Occipital lobe (tissue), 2 donors: ENCODE data around the gene GET4. TPM values are rescaled to one million over a fixed set of nuclear protein-coding genes. Genes with fewer than 3 reads are reported as not detected.
"Not testable (repeated sequence)": the region's sequence is repeated elsewhere in the genome, so short reads cannot be mapped to it uniquely, and the experiment has no call there.

ENCODE experiments used
- DNase-seq: peaks from one replicate; lab custom pipeline; 2025; lab: John Stamatoyannopoulos, UW
- total RNA-seq: library from RNA; depleted of rRNA; stranded (reverse); fragments of >200 nt; gene quantifications from one replicate; pipeline ENCODE4 v1.2.3, GENCODE V29; 2014

Gene GET4
- total RNA-seq, 1 donor from 2014 or later: 16.2 TPM

DNA sequence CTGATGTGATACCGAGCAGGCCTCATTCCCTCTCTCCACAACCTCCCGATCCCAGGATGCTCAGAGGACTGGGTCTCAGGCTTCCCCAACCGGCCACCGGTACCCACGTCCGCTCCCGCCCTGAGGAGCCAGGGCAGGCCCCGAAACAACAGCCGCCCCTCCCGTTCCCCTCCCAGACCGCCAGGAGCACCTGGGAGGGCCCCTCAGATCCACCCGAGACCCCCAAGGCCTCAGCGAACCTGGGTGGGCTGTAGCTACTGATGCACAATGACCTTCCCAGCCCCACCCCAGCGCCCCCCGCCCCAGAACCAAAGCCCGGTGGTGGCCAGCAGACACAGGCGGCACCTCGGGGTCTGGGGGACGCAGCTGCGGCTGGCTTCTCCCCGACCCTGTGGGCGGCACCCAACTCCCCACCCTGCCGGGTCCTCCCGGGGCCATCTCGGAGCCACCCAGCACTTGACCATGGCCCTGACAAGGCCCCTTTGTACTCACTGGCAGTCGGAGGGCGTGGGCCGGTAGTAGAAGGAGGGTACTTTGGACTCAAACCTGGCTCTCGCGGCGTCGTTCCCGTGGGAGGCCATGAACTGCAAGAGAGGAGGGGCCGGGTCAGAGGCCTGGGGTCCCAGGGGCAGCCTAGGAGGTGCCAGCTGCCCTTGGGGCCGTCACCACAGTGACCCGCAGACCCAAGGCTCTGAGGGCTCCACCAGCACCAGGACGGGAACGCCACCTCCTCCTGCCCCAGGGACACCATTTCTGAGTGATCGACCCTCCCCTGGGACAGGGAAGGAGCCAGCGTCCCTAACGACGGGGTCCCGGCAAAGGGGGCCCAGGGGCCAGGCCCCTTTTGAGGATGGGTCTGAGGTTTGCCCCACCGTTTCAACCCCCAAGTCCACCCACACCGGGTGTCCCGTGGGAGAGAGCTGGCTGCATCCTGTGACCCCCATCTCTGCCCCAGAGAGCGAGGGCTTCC is 50.0 kb downstream of the GET4 start:
- no peak for DNase-seq

DNA sequence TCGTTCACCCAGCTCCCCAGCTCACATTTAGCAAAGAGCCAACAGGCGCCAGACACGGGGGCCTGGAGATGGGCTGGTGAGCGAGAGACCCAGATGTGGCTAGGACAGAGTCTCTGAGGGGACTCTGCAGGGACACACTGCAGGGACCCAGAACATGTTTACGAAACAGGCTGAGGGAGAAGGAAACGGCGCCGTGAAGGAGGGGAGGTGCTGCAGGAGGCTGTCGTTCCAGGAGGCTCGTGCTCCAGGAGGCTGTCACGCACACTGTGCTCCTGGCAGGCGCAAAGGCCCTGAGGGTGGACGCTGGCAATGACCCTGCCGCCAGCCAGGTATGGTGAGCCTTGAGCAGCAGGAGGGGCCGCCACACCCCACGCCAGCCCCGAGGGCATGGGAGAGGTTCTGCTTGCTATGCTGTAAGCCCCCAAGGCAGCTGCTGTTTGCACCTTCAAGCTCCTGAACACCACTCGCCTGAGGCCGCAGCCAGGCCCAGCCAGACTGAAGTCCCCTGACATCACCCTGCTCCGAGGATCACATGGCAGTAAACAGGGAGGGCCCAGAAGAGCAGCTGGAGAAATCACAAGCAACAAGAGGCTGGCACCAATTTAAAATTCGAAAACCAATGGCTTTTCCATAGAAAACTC is 50.8 kb downstream of the GET4 start:
- peak; percentile 58 for DNase-seq

DNA sequence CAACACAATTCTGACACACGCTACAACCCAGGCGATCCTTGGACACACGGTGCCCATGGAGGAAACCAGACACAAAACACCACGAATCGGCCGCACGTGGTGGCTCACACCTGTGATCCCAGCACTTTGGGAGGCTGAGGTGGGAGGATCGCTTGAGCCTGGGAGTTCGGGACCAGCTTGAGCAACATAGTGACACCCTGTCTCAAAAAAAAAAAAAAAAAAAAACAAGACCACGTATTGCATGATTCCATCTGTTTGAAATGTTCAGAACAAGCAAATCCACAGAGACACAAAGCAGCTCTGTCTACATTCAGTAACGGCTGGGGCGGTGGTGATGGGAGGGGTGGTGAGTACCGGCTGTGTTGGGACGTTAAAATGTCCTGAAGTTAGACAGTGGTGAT is 53.0 kb downstream of the GET4 start:
- no peak for DNase-seq

DNA sequence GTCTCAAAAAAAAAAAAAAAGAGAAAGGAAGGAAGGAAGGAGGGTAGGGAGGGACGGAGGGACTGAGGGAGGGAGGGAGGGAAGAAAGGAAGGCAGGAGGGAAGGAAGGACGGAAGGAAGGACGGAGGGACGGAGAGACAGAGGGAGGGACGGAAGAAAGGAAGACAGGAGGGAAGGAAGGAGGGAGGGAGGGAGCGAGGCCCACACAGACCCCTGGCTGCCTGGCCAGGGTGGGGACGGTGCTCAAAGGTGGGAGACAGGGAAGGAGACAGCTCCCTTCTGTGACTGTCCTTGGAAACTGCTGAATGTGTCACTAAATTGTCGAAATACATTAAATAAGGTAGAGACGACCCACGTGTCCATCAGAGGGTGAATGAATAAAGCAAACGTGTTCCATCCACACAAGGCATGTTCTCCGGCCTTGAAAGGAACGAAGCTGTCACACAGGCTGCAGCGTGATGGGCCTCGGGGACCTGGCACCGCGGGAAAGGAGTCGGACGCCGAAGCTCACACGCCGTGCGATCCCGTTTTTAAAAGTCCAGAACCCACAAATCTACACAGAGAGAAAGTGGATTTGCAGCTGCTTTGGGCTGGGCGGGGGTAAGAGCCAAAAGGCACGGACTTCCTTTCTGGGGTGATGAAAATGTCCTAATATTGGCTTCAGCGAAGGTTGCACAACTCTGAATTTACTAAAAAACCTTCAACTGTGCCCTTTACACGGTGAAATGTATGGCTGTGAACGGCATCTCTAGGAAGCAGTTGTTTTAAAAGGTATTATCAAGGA is 54.8 kb downstream of the GET4 start:
- DNase-seq: no peak

DNA sequence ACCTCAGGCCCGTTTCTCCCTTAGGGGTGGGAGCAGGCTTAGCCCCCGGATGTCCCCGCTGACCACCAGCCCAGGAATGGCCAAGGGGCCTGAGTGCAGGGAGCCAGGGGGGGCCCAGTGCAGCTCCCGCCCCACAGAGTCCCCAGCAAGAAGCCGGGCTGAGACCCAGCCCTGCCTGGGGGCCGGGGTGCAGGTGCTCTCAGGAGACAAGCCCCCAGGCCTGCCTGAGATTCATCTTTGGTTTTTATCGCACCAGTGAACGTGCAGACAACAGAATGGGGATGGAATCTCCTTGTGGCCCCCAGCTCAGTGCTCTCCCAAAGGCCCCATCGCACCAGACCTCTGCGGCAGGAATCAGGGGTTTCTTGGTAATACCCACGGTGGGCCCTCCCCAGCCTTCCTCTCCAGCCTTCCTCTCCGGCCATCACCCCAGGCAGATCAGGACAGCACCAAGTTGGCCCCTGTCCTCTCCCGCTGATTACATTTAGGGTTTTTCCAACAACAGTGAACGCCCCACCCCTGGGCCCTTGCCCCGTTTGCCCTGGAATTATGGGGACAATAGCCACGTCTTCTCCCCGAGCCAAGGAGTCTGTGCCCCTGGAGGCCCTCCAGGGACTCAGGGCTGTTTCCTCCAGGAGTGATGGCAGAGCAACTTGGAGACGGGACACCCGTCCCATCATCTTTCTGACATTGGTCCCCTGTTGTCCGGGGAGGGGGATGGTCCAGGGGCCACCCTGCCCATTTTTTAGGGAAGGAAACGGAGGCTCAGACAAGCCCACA is 55.7 kb downstream of the GET4 start:
- no peak for DNase-seq

DNA sequence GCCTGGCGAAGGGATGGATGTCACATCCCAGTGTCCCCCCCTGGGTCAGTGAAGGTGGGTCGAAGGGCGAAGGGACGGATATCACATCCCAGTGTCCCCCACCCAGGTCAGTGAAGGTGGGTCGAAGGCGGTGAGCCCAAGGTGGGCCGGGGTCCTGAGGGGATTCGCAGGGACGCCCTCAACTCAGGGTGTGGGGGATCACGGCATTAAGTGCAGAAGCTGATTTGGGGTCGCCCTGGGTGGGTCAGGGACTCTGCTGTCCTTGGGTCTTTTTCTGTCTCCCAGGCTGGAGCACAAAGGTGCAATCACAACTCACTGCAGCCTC is 56.3 kb downstream of the GET4 start:
- no peak for DNase-seq

DNA sequence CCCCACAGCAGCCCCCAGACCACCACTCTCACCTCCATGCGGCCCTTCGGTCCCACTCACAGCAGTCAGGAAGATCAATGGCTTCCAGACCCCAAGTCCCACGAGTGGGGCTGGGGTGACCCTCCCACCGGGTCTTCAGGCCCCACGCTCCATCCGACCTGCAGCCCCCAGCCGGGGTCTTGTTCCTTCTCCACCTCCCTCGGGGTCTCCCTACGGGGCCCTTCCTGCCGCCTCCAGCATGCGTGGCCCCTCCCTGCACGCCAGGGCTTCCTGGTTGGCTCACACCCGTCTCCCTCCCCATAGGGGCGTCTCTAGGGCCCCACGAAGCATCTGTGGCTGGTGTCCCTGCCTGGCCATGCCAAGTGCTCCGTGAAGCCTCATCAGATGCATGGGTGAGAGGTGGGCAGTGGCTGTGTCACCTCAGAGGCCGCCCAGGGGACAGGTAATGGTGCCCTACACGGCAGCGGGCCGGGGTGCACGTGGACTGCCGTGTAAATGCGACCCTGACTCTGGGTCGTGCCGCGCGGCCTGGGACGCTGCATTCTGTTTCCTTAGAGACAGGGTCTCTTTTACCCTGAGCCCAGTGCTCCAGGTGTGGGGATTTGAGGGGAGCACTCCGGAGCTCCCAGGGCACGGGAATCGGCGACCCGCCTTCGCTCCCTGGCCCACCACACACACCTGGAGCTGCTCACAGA is 58.3 kb downstream of the GET4 start:
- no peak for DNase-seq

DNA sequence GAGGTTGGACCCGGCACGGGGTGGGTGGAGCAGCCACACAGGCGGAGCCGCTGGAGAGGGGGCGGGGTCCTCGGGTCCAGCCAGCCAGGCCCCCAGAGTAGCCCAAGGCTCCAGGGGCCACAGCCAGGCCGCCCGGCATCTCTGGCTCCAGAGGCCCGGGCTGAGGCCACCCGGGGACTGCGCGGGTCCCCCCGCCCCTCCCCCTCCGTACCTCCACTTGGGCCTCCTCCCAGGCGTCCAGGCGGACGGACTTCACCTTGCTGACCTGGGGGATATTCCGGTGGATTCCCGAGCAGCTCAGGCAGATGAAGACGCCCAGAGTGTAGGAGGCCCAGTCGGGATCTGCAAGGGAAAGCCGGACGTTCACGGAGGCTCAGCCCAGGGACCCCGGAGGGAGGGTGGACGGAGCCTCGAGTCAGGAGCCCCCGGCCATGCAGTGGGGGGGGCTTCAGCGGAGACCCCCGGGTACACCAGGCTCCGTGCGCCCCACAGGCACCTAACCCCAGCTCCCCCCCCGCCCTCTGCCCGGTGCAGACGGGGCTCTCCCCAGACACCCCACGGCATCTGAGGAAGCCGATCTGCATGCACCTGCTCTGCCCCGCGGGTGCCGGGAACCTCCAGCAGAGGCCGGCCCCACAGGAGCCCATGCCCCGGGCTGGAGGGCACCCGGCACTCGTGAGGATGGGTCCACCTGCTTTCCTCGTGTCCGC is 59.0 kb downstream of the GET4 start:
- no peak for DNase-seq

DNA sequence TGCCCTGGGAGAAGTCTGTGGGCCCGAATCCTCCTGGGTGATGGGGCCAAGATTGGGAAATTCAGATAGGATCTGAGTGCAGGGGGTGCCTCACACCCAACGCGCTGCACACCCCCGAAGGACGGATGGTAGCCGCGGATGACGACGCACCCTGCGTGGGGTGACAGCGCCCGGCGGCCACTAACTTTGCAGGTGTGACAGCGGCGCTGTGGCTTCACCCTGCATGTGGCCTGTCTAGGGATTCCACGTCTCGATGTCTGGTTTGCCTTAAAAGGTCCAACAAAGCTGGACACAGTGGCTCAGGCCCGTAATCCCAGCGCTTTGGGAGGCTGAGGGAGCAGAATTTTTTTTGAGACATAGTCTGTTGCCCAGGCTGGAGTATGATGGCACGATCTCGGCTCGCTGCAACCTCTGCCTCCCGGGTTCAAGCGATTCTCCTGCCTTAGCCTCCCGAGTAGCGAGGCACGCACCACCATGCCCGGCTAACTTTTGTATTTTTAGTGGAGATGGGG is 59.6 kb downstream of the GET4 start:
- DNase-seq: no peak

DNA sequence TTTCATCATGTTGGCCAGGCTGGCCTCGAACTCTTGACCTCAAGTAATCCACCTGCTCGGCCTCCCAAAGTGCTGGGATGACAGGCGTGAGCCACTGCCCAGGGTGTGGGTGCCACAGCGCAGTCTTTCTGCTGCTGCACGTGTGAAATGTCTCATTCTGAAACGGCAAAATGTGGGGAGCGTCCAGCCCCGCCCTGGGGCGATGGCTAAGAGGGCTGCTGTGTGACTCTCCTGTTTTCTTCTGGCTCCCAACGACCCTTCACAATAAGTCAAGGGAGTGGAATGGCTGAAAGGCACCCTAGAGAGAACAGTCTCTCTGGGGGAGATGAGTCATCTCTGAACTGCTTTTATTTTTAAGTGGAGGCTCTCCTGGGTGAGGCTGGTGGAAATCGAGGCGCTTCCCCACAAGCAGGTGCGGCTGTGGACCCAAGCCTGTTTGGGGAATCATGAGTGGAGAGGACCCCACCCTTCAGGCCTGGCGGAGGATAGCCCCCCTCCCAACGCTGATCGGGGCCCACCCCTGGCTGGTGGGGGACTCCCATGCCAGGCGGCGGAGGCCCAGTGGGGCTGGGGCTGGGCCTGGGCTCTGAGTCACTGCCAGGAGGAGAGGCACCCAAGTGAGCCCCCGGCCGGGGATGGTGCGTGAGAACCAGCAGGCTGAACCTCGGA is 60.2 kb downstream of the GET4 start:
- DNase-seq: no peak

DNA sequence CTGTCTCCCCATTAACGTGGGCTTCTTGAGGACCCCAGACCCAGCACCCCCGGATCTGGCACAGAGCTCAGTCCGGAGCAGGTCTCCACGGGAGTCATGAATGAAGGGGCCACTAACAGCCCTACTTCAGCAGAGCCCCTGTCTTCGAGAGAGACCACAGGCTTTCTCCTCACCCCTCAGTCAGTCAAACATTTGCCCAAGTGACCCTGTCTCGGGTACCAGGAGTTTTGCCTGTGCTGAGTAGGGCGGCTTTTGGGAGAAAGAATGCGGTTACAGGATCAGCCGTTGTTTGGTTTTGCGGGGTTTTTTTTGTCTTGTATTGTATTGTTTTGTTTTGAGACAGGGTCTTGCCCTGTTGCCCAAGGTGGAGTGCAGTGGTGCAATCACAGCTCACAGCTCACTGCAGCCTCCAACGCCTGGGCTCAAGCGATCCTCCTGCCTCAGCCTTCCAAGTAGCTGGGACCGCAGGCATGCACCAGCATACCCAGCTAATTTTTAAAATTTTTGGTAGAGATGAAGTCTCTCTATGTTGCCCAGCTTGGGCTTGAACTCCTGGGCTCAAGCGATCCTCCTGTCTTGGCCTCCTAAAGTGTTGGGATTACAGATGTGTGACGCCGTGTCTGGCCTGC is 61.6 kb downstream of the GET4 start:
- no peak for DNase-seq

DNA sequence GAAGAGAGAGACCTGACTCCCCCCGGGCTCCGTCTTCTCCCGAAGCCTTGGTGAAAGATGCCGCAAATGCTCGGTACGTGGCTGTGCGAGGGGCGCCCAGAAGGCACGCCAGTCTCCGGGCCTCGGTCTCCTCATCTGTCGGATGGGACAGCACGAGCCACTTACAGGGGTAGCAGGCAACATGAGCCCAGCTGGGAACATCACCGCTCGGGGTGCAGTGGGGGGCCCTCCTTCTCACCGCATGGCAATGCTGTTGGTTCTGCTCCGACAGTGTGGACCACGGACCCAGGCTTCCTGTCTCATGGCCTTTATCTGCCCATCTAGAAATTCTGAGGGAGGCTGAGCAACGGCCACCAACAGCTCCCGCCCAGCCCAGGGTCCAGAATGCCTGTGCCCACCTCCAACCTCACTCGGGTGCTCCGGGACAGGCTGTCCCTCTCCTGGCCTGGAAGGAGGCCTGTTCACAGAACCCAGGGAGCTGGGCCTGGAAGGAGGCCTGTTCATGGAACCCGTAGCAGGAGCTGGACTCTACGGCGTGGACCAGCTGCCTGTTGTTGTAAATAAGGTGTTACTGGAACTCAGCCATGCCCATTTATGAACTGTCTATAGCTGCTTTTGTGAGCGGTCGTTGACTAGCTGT is 62.3 kb downstream of the GET4 start:
- no peak for DNase-seq

DNA sequence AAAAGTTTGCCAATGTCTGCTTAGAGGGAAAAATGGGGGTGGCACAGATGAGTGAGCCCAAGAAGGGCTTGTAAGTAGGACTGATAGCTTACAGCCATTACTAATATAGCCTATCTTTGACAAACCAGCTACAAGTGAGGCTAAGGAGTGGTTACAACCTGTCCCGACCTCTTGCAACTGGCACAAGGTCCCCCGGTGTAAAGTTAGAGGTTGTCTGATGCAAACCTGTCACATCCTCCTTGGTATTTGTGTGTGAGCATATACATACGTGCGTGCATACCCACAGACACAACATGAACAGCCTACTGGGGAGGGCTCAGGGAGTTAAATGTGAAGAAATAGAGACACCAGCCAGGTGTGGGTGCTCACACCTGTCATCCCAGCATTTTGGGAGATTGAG is 63.5 kb downstream of the GET4 start:
- DNase-seq: no peak

DNA sequence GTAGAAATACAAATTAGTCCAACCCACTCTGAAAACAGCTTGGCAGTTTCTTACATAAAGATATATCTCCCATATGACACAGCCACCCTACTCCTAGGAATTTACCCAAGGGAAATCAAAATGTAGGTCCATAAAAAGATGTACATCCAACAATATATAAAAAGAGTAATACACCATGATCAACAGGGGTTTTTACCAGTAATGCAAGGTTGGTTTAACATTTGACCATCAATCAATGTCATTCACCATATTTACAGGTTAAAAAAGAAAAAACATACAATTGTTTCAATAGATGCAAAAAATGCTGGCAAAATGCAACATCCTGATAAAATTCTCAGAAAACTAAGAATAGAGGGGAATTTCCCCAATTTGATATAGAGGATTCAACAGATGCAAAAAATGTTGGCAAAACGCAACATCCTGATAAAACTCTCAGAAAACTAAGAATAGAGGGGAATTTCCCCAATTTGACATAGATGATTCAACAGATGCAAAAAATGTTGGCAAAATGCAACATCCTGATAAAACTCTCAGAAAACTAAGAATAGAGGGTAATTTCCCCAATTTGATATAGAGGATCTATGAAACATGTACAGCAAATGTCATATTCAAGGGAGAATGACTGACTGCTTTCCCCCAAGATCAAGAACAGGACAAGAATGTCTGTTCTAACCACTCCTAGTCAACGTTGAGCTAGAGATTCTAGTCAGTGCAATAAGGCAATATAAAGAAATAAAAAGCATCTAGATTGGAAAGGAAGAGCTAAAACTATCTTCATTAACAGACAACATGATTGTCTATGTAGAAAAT is 64.5 kb downstream of the GET4 start:
- DNase-seq: no peak

DNA sequence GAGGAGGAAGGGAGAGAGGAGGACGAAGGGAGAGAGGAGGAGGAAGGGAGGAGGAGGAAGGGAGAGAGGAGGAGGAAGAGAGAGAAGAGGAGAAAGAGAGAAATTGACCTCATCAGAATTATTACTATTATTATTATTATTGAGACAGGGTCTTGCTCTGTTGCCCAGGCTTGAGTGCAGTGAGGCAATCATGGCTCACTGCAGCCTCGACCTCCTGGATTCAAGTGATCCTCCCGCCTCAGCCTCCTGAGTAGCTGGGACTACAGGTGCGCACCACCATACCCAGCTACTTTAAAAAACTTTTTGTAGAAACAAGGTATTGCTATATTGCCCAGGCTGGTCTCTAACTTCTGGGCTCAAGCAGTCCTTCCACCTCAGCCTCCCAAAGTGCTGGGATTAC is 67.4 kb downstream of the GET4 start:
- not testable (repeated sequence) for DNase-seq

DNA sequence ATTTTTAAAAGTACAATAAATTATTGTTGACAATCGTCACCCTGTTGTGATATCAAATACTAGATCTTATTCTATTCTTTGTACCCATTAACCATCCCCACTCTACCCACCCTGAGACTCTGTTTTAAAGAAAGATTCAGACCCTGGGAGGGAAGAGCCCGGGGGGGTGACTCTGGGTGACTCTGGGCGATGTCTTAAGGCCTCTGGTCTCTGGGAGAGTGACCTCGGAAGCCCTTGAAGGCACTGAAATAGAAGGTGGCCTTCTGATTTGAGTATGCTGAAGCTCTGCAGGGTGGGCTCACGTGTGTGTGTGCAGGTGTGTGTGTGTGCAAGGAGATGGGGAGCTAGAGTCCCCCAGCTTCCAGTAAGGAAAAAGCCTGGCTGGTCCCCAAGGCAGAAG is 68.4 kb downstream of the GET4 start:
- no peak for DNase-seq

DNA sequence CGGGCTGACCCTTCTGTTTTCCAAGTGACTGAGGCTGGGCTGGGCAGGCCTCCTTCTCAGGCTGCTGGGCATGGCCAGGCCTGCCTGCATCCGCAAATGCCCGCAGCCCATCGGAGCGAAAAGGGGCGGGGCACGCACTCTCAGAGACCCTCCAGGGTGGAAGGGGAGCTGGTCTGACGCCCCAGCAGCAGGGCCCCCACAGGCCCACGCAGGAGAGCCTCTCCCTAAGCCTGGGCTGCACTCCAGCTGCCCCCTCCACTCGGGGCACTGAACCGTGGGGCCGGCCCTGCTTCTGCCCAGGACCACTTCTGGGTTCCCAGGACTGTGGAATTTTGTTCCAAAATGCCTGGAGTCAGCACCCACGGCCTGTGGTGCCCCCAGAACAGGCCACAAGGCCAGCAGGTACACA is 68.8 kb downstream of the GET4 start:
- no peak for DNase-seq
